Fibroblast of the aortic adventitia (primary cell): ENCODE data around the gene ANG. TPM values are rescaled to one million over a fixed set of nuclear protein-coding genes. Genes with fewer than 3 reads are reported as not detected.

Experiments used
- DNase-seq: peaks from one replicate; pipeline ENCODE4 v3.0.0-alpha.2; 2010; ENCODE audit warnings: low read depth
- H3K4me3 ChIP-seq: 2 replicates; pipeline ENCODE4 v1.5.1; 2011; ENCODE audit warnings: low read depth, mild to moderate bottlenecking, control low read depth, low read length, moderate library complexity
- CTCF ChIP-seq: IDR thresholded peaks from 2 replicates; pipeline ENCODE4 v1.5.1; 2011; ENCODE audit warnings: mild to moderate bottlenecking, low read length, control low read depth, inconsistent platforms; ENCODE audit not compliant: insufficient read depth
- total RNA-seq: library from RNA; depleted of rRNA; stranded (reverse); fragments of >200 nt; gene quantifications from 2 replicates; pipeline ENCODE4 v1.2.3, GENCODE V29; 2012; ENCODE audit warnings: low replicate concordance

The ANG gene
- total RNA-seq, 1 donor, result 4.8 TPM

GRCh38 chr14:20676072-20676471 lies 12.5 kb upstream of the ANG start:
- no peak for DNase-seq
- no peak for TF ChIP-seq CTCF
- H3K4me3 ChIP-seq, result no peak overlapping the region

- DNase-seq, result peak; percentile 57
- no peak for TF ChIP-seq CTCF
- no peak overlapping the region for H3K4me3 ChIP-seq
Measured at GRCh38 chr14:20679907-20680306, 8.7 kb upstream of the ANG start.

GRCh38 chr14:20680363-20680762 lies 8.2 kb upstream of the ANG start:
- TF ChIP-seq CTCF, result no peak
- H3K4me3 ChIP-seq, result no peak overlapping the region
- DNase-seq, result no peak

DNA sequence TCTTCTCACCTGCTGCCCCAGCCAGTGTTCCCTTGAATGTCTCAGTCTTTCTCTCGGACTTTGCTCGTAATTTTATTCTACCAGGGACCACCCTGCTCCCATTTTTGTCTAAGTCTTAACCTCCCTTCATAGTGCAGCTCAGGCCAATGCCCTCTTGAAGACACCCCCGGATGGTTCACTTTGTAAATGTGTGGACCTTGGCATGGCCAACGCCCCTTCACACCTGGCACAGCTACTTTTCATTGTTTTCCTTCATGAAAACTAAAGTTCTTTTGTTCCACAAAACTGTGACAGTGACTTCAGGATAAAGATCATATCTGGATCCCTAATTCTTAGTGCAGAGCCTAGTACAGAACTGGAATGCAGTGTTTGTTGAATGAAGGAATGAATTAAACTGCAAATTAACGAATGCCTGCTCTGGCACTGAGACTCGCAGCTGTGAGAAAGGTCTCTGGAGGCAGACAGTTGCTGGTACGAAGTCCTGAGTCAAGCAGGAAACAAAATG lies 7.7 kb upstream of the ANG start:
- peak overlapping the region; percentile 91 for H3K4me3 ChIP-seq
- TF ChIP-seq CTCF, result no peak

GRCh38 chr14:20681348-20682126 lies 7.0 kb upstream of the ANG start:
- peak overlapping the region; percentile 91 for H3K4me3 ChIP-seq
- DNase-seq, result peak; percentile 91
- TF ChIP-seq CTCF, result no peak

More for the DNA sequence above, 7.7 kb upstream of the ANG start:
- DNase-seq, result no peak

GRCh38 chr14:20682127-20682434 lies 6.5 kb upstream of the ANG start:
- TF ChIP-seq CTCF, result no peak
- DNase-seq, result no peak
- peak overlapping the region; percentile 91 for H3K4me3 ChIP-seq
